ENCODE data around the gene CHN2.
A peak's percentile ranks its signal among the peaks of the same experiment; 100 is the strongest.

Gene CHN2

DNA sequence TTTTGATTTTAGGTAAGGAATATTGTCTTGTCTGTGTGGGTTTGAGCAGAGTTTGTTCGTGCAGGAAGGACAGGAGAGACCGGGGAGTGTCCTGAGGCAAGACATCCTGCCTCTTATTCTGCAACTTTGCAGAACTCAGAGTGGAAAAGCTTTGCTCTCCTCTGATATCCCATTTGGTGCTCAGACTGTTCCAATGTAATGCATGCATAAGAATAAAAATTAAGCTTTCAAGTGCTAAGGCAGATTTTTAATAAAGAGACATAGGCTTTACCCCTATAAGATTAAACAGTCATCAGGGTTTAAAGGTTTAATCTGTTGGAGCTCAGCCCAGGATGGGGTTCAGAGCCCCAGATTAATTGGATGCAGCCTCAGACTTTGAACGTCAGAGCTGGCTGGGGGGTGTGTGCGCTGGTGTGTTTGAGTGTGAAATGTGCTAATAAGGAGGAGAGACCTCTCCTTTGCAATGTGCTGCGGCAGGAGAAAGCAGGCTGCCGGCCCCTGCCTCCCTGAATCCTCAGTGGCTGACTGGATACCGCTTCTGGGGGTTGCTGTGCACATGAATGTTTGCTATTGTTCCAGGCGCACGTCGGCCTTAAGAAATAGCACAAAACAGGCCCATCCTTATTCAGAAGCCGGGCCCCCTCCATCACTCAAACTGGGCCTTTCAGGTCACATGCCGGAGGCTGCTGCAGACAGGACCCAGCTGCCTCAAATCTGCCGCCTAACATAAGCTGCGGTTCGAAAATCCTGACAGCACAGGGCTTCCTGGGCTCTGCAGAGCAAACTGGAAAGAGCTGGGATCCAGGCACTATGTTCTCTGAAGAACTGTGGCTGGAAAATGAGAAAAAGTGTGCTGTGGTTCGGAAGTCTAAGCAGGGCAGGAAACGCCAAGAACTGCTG lies 285.0 kb downstream of the CHN2 start:
- H3K4me3 ChIP-seq (ENCODE audit: low read length): no peak overlapping the region
- DNase-seq (ENCODE audit: low read depth): peak; percentile 58
- TF ChIP-seq, protein P1, sequence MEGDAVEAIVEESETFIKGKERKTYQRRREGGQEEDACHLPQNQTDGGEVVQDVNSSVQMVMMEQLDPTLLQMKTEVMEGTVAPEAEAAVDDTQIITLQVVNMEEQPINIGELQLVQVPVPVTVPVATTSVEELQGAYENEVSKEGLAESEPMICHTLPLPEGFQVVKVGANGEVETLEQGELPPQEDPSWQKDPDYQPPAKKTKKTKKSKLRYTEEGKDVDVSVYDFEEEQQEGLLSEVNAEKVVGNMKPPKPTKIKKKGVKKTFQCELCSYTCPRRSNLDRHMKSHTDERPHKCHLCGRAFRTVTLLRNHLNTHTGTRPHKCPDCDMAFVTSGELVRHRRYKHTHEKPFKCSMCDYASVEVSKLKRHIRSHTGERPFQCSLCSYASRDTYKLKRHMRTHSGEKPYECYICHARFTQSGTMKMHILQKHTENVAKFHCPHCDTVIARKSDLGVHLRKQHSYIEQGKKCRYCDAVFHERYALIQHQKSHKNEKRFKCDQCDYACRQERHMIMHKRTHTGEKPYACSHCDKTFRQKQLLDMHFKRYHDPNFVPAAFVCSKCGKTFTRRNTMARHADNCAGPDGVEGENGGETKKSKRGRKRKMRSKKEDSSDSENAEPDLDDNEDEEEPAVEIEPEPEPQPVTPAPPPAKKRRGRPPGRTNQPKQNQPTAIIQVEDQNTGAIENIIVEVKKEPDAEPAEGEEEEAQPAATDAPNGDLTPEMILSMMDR (conservative IDR thresholded peaks at IDR 0.05; ENCODE audit: low read depth, low read length): no peak

DNA sequence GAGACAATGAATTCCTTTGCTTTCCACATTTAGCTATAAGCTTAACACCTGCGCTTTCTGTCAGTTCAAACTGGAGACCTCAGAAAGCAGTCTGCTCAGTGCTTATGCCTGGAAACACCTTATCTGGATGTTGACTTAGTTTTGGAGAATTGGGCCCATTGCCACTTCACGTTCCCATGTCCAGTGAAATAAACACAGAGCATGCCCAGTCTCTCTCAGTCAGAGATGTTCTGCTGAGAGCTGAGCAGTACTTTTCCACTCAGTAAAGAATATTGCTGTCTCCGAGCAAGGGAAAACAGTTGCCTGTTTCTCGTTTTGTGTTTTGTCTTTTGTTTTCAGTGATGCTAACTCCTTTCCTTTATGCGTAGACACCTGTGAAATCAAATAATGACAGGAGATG lies 285.9 kb downstream of the CHN2 start:
- DNase-seq (ENCODE audit: low read depth): no peak
- no peak overlapping the region for H3K4me3 ChIP-seq (ENCODE audit: low read length)
- TF ChIP-seq, protein P1 (conservative IDR thresholded peaks at IDR 0.05; ENCODE audit: low read depth, low read length): no peak

DNA sequence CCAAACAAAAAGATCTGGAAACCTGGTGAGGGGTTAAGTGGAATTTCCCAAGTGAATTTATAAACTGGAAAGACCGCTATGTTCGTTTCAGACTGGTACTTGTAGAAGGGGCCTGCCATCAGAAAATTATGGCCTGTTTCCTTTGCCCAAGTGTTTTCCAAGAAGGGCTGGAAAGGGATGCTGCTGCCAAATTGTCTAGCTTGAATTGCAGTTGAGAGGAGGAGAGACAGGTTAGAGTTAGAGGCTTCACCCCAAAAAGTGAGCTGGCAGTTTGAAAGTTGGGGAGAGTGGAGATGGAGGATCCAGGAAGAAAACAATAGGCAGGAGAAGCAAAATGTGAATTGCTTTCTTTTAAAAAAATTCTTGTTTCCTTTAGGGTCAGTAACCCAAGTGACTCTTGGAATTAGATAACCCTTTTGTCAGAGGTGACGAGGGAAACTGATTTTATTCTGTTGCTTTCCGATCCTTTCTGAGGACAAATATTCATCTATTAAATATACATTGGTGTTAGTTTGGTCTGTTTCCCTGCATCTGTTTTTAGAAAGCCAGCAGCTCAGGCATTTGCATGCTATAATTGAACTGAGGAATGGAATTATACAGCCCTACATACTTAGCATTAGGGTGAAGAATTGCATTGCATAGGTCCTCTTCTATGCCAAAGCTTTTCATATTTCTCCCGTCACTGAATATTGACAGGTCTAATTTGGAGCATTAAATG lies 286.5 kb downstream of the CHN2 start:
- no peak overlapping the region for H3K4me3 ChIP-seq (ENCODE audit: low read length)
- no peak for DNase-seq (ENCODE audit: low read depth)
- TF ChIP-seq, protein P1 (conservative IDR thresholded peaks at IDR 0.05; ENCODE audit: low read depth, low read length): no peak

DNA sequence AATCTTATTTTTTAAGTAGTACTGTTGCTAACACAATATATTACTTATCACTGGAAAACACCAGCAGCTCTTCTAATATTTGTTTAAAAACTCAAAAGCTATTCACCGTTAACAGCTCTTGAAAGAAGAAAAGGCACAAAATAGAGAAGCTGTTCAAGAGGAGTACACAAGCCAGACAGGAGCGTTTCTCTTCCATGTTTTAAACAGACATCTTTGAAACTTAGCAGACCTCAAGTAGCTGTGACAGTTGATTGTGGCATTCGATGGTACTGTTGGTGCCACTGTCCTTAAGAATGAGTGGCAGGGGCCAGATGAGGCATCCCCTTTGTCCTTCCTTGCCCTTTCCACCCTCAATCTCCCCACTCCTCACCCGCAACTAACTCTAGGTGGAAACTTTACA lies 287.5 kb downstream of the CHN2 start:
- no peak for DNase-seq (ENCODE audit: low read depth)
- TF ChIP-seq, protein P1 (conservative IDR thresholded peaks at IDR 0.05; ENCODE audit: low read depth, low read length): no peak
- H3K4me3 ChIP-seq (ENCODE audit: low read length): no peak overlapping the region

DNA sequence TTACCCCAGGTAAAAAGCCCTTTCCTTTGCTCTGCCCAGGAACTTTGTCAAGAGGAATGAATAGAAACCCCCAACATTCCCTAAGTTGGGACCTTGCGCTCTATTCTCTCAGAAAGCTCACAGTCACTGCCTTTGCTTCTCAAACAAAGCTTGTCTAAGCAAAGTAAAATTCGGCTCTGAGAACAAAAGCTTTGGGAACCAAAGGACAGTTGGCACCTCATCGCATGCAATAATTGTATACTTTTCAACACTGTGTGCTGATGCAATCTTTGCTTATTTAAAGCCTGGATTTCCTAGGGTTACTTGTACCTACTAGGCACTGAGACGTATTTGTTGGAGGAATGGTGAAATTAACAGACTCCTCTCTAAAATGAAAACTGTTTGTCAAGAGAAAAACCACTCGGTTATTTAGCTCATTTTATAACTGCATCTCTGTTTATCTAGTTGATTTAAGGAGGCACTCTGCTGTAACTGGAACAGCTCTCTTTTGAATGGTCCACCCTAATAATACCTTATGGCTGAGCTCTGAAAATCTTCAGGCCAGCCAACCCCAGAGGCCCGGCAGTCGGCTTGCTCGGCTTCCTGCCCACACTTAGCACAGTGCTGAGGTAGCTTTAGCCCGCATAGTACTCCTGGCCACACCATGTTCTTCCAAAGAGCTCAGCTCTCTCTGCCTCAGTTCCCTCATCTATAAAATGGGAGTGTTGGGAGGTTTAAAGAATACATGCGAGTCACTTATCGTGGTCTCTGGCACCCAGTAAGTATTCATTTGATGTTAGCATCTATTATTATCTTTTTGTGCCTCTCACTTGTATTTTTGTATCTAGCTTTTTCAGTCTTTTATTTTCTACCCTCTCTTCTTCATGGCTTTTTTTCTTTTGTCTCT lies 288.9 kb downstream of the CHN2 start:
- TF ChIP-seq, protein P1 (conservative IDR thresholded peaks at IDR 0.05; ENCODE audit: low read depth, low read length): no peak
- H3K4me3 ChIP-seq (ENCODE audit: low read length): no peak overlapping the region
- no peak for DNase-seq (ENCODE audit: low read depth)

DNA sequence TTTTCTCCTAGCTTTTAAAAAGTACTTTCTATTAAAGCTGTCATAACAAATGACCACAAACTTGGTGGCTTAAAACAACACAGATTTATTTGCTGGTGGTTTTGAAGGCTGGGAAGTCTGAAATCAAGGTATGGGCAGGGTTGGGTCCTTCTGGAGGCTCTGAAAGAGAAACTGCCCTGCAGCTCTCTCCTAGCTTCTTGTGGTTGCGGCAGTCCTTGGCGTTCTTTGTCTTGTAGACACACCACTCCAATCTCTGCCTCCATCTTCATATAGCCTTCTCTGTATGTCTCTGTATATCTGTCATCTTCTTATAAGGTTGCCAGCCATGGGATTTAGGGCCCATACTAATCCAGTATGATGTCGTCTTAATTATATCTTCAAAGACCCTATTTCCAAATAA lies 289.7 kb downstream of the CHN2 start:
- no peak for DNase-seq (ENCODE audit: low read depth)
- H3K4me3 ChIP-seq (ENCODE audit: low read length): no peak overlapping the region
- TF ChIP-seq, protein P1 (conservative IDR thresholded peaks at IDR 0.05; ENCODE audit: low read depth, low read length): no peak
